Astrocyte of the cerebellum (primary cell): ENCODE measurements around the gene ABHD2.
A peak's percentile ranks its signal among the peaks of the same experiment; 100 is the strongest.

Source experiments
- DNase-seq: peaks from one replicate; pipeline ENCODE4 v3.0.0-alpha.2; 2011; ENCODE audit warnings: low read depth
- H3K4me3 ChIP-seq: 2 replicates; pipeline ENCODE4 v1.5.1; 2011; ENCODE audit warnings: mild to moderate bottlenecking, low read depth, low read length, moderate library complexity
- CTCF ChIP-seq: IDR thresholded peaks from 2 replicates; pipeline ENCODE4 v1.5.1; 2012; ENCODE audit warnings: low read length, low read depth, moderate library complexity, mild to moderate bottlenecking; ENCODE audit errors: missing control alignments
- in situ Hi-C: cut with HindIII; loops from 2 replicates; pipeline ENCODE4 v1.10.0; 2017; ENCODE audit warnings: low sequenced_read_pairs

Gene ABHD2

GRCh38 chr15:89136078-89136806 lies 48.0 kb downstream of the ABHD2 start:
- no peak overlapping the region for H3K4me3 ChIP-seq
- in situ Hi-C loops: no loop called here
- no peak for TF ChIP-seq CTCF
- DNase-seq: no peak

GRCh38 chr15:89136818-89137772 lies 48.8 kb downstream of the ABHD2 start:
- TF ChIP-seq CTCF: no peak
- in situ Hi-C loops: no loop called here
- H3K4me3 ChIP-seq: no peak overlapping the region
- DNase-seq: no peak

GRCh38 chr15:89137926-89138325 lies 49.7 kb downstream of the ABHD2 start:
- no peak overlapping the region for H3K4me3 ChIP-seq
- in situ Hi-C loops: no loop called here
- no peak for DNase-seq
- no peak for TF ChIP-seq CTCF

GRCh38 chr15:89138999-89139612 lies 50.9 kb downstream of the ABHD2 start:
- no peak overlapping the region for H3K4me3 ChIP-seq
- DNase-seq: no peak
- TF ChIP-seq CTCF: no peak
- in situ Hi-C loops: no loop called here

- no peak for DNase-seq
- in situ Hi-C loops: no loop called here
- H3K4me3 ChIP-seq: no peak overlapping the region
- TF ChIP-seq CTCF: peak; percentile 34
Observed at GRCh38 chr15:89139613-89140499, 51.6 kb downstream of the ABHD2 start.
